ENCODE data around the gene RPN2. TPM values are rescaled to one million over a fixed set of nuclear protein-coding genes. Genes with fewer than 3 reads are reported as not detected.

The RPN2 gene
- total RNA-seq, 6 experiments from 2014 or later, result 261 to 304 (median 270) TPM

- no peak for DNase-seq
- no peak for TF ChIP-seq CTCF (IDR thresholded peaks at IDR 0.05)
- no peak overlapping the region for H3K27ac Mint-ChIP-seq
- no peaks in the 10 kb centered on the region for H3K9me3 Mint-ChIP-seq
- H3K4me1 Mint-ChIP-seq (ENCODE audit: low read depth), result peaks cover 2% of the 10 kb centered on the region; the same call in 1 of the 2 replicates
- no peaks in the 10 kb centered on the region for H3K27me3 Mint-ChIP-seq (ENCODE audit: insufficient read depth)
- H3K4me3 Mint-ChIP-seq, result no peak overlapping the region
- H3K36me3 Mint-ChIP-seq (ENCODE audit: low read depth), result peaks cover 38% of the 10 kb centered on the region
Observed at GRCh38 chr20:37231947-37232630, 53.0 kb downstream of the RPN2 start.

DNA sequence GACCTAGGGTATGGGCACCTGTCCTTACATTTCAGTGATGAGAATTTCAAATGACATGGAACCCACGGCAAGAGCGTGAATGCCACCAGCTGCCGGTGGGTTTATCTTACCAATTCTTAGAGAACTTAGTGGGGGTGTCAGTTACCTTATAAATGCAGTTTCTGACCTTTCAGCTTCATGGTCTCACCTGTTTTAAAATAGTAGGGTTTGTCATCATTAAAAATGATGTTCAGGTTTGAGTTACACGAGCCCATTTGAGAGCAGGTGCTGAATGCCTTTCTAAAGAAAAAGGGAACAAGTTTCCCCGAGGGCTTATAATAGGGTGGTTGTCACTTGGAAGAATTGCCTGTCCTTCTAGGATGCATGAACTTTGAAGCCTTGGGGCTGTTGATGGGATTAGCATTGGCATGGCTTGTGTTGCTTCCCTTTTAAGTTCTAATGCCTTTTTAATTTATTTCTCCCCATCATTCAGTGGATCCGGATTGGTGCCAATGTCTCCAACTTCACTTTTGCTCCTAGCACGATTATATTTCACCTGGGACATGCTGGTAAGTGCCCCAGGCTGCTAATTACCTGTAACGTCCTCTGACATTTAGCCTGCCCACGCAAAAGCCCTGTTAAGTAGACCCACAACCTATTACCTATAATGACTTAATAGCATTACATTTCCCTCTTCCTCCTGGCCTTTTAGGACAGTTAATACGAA, 54.6 kb downstream of the RPN2 start:
- H3K4me3 Mint-ChIP-seq, result no peak overlapping the region
- peaks cover 34% of the 10 kb centered on the region for H3K36me3 Mint-ChIP-seq (ENCODE audit: low read depth)

DNA sequence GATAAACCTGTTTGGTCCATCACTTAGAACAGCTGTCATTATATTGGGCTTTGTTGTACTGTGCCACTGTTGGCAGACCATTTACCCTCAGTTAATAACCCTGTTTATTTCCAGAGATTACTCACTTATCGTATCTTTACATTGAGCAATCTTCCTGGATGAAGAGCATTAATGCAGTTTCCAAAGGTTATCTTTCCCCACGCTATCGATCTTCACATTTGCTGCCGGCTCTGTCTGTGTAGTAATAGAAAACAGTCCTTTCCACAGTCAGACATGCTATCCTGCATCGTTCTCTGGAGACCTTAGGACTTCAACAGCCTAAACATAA, 55.1 kb downstream of the RPN2 start:
- no peaks in the 10 kb centered on the region for H3K27me3 Mint-ChIP-seq (ENCODE audit: insufficient read depth)
- TF ChIP-seq CTCF (IDR thresholded peaks at IDR 0.05), result no peak
- no peaks in the 10 kb centered on the region for H3K4me1 Mint-ChIP-seq (ENCODE audit: low read depth)
- no peak overlapping the region for H3K27ac Mint-ChIP-seq
- peaks cover 31% of the 10 kb centered on the region for H3K36me3 Mint-ChIP-seq (ENCODE audit: low read depth)
- H3K4me3 Mint-ChIP-seq, result no peak overlapping the region
- H3K9me3 Mint-ChIP-seq, result no peaks in the 10 kb centered on the region
- no peak for DNase-seq

More for the DNA sequence above, 54.6 kb downstream of the RPN2 start:
- Mint-ChIP-seq H3K27me3 (ENCODE audit: insufficient read depth) (no peaks in the 10 kb centered on the region), H3K9me3 (no peaks in the 10 kb centered on the region), H3K4me1 (ENCODE audit: low read depth) (no peaks in the 10 kb centered on the region), H3K27ac (no peak overlapping the region)
- TF ChIP-seq CTCF (IDR thresholded peaks at IDR 0.05), result no peak
- DNase-seq, result no peak

- Mint-ChIP-seq H3K27me3 (ENCODE audit: insufficient read depth) (no peaks in the 10 kb centered on the region), H3K27ac (no peak overlapping the region), H3K4me3 (no peak overlapping the region), H3K9me3 (no peaks in the 10 kb centered on the region), H3K36me3 (ENCODE audit: low read depth) (peaks cover 29% of the 10 kb centered on the region), H3K4me1 (ENCODE audit: low read depth) (no peaks in the 10 kb centered on the region)
- no peak for DNase-seq
- no peak for TF ChIP-seq CTCF (IDR thresholded peaks at IDR 0.05)
Observed at GRCh38 chr20:37235065-37235464, 55.9 kb downstream of the RPN2 start.

GRCh38 chr20:37236462-37236861, 57.3 kb downstream of the RPN2 start:
- Mint-ChIP-seq H3K4me3 (no peak overlapping the region), H3K27ac (no peak overlapping the region), H3K9me3 (no peaks in the 10 kb centered on the region), H3K27me3 (ENCODE audit: insufficient read depth) (no peaks in the 10 kb centered on the region), H3K36me3 (ENCODE audit: low read depth) (peaks cover 34% of the 10 kb centered on the region), H3K4me1 (ENCODE audit: low read depth) (no peaks in the 10 kb centered on the region)
- TF ChIP-seq CTCF (IDR thresholded peaks at IDR 0.05), result no peak
- DNase-seq, result no peak
